Measurements from ENCODE around the gene ARHGEF18. TPM values are rescaled to one million over a fixed set of nuclear protein-coding genes. Genes with fewer than 3 reads are reported as not detected.

Gene ARHGEF18
- total and polyA plus RNA-seq, 2 experiments from 2014 or later = 12.8 to 47.6 TPM

DNA sequence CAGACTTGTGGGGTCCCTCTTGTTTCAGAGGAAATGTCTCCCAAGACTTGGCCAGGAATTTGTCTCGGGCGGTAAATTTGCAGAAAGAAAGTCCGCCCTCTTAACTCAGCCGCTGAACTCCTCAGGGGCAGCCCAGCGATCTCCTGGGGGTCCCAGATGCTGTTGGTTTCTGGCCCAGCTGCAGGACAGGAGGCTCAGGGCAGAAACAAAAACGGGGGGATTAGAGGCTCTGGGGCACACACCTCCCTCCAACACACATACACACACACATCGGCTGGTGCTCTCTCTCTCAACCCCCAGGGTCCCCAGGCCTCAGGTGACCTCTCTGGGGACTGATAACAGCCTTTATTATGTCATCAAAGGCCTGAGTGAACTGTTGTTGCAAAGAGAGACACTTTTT is 7.1 kb downstream of the ARHGEF18 start (continued):
- TF ChIP-seq, protein P1, sequence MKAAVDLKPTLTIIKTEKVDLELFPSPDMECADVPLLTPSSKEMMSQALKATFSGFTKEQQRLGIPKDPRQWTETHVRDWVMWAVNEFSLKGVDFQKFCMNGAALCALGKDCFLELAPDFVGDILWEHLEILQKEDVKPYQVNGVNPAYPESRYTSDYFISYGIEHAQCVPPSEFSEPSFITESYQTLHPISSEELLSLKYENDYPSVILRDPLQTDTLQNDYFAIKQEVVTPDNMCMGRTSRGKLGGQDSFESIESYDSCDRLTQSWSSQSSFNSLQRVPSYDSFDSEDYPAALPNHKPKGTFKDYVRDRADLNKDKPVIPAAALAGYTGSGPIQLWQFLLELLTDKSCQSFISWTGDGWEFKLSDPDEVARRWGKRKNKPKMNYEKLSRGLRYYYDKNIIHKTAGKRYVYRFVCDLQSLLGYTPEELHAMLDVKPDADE (IDR thresholded peaks at IDR 0.05) = no peak
- no peak for TF ChIP-seq STAT1 (IDR thresholded peaks at IDR 0.05; ENCODE audit: unreplicated experiment)
- TF ChIP-seq, protein P2, sequence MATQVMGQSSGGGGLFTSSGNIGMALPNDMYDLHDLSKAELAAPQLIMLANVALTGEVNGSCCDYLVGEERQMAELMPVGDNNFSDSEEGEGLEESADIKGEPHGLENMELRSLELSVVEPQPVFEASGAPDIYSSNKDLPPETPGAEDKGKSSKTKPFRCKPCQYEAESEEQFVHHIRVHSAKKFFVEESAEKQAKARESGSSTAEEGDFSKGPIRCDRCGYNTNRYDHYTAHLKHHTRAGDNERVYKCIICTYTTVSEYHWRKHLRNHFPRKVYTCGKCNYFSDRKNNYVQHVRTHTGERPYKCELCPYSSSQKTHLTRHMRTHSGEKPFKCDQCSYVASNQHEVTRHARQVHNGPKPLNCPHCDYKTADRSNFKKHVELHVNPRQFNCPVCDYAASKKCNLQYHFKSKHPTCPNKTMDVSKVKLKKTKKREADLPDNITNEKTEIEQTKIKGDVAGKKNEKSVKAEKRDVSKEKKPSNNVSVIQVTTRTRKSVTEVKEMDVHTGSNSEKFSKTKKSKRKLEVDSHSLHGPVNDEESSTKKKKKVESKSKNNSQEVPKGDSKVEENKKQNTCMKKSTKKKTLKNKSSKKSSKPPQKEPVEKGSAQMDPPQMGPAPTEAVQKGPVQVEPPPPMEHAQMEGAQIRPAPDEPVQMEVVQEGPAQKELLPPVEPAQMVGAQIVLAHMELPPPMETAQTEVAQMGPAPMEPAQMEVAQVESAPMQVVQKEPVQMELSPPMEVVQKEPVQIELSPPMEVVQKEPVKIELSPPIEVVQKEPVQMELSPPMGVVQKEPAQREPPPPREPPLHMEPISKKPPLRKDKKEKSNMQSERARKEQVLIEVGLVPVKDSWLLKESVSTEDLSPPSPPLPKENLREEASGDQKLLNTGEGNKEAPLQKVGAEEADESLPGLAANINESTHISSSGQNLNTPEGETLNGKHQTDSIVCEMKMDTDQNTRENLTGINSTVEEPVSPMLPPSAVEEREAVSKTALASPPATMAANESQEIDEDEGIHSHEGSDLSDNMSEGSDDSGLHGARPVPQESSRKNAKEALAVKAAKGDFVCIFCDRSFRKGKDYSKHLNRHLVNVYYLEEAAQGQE (IDR thresholded peaks at IDR 0.05; ENCODE audit: unreplicated experiment) = no peak

DNA sequence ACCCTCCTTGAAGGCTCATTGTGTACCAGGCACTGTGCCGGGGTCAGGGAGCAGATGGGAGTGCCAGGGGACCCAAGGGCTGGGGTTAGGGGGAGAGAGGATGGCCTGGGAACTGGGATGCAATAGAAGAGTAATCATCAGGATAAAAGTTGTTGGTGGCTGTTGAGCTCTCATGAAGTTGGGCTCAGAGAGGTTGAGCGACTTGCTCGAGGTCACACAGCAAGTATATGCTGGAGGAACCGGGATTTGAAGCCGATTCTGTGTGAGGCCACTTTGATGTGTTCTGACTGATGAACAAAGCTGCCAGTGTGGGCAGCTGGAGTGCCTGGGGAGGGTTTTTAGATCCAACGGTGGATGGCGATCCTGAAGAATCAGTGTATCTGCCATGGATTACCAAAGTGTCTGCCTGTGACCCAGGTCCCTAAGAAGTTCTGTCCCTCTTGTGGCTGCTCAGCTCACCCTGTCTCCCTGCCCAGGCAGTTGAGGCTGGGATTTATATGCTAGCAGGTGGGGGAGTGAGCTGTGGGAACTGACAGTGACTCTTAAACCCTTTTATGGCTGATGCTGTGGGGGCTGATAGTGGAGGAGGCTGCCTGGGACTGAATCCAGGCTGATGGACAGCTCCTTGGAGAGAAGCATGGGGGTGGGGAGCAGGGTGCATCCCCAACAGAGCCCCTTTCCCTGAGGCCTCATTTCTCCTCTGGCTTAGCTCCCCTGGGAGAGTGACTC is 8.3 kb downstream of the ARHGEF18 start:
- Mint-ChIP-seq H3K36me3 (ENCODE audit: low read depth) (peaks cover 1% of the 10 kb centered on the region; the same call in 1 of the 3 replicates), H3K27me3 (ENCODE audit: insufficient read depth, low read depth, poor library complexity) (peaks cover 9% of the 10 kb centered on the region), H3K4me3 (no peak overlapping the region), H3K27ac (no peak overlapping the region), H3K4me1 (no peaks in the 10 kb centered on the region), H3K9me3 (peaks cover 9% of the 10 kb centered on the region)
- DNase-seq (ENCODE audit: low spot score) (no peak), ATAC-seq (no peak)
- no peak overlapping the region for H3K4me2 ChIP-seq
- H3F3A ChIP-seq (replicated peaks; ENCODE audit: low read depth) = no peaks in the 10 kb centered on the region
- H3K4me3 ChIP-seq = no peak overlapping the region
- H3K27ac ChIP-seq (ENCODE audit: low read depth) = no peak overlapping the region
- H3K27me3 ChIP-seq (ENCODE audit: insufficient read depth) = no peaks in the 10 kb centered on the region
- H2AFZ ChIP-seq = no peak overlapping the region
- H3K4me1 ChIP-seq (ENCODE audit: insufficient read depth) = no peaks in the 10 kb centered on the region
- H4K20me1 ChIP-seq (replicated peaks; ENCODE audit: insufficient read depth) = no peaks in the 10 kb centered on the region
- H3K9me2 ChIP-seq (ENCODE audit: insufficient read depth) = 0 out of 2 replicates have a peak, but pooled peaks cover 5% of the 10 kb centered on the region
- H3K79me2 ChIP-seq (replicated peaks; ENCODE audit: insufficient read depth) = no peaks in the 10 kb centered on the region
- no peaks in the 10 kb centered on the region for H3K36me3 ChIP-seq (ENCODE audit: insufficient read depth)
- TF ChIP-seq EZH2 (IDR thresholded peaks at IDR 0.05; ENCODE audit: low read depth, unreplicated experiment) (no peak), EZH2phosphoT487 (IDR thresholded peaks at IDR 0.05; ENCODE audit: unreplicated experiment) (no peak), JUNB (IDR thresholded peaks at IDR 0.05; ENCODE audit: unreplicated experiment) (no peak), NANOG (IDR thresholded peaks at IDR 0.05; ENCODE audit: borderline replicate concordance) (no peak)
- TF ChIP-seq, protein P2 (IDR thresholded peaks at IDR 0.05; ENCODE audit: unreplicated experiment) = no peak
- TF ChIP-seq, protein P3, sequence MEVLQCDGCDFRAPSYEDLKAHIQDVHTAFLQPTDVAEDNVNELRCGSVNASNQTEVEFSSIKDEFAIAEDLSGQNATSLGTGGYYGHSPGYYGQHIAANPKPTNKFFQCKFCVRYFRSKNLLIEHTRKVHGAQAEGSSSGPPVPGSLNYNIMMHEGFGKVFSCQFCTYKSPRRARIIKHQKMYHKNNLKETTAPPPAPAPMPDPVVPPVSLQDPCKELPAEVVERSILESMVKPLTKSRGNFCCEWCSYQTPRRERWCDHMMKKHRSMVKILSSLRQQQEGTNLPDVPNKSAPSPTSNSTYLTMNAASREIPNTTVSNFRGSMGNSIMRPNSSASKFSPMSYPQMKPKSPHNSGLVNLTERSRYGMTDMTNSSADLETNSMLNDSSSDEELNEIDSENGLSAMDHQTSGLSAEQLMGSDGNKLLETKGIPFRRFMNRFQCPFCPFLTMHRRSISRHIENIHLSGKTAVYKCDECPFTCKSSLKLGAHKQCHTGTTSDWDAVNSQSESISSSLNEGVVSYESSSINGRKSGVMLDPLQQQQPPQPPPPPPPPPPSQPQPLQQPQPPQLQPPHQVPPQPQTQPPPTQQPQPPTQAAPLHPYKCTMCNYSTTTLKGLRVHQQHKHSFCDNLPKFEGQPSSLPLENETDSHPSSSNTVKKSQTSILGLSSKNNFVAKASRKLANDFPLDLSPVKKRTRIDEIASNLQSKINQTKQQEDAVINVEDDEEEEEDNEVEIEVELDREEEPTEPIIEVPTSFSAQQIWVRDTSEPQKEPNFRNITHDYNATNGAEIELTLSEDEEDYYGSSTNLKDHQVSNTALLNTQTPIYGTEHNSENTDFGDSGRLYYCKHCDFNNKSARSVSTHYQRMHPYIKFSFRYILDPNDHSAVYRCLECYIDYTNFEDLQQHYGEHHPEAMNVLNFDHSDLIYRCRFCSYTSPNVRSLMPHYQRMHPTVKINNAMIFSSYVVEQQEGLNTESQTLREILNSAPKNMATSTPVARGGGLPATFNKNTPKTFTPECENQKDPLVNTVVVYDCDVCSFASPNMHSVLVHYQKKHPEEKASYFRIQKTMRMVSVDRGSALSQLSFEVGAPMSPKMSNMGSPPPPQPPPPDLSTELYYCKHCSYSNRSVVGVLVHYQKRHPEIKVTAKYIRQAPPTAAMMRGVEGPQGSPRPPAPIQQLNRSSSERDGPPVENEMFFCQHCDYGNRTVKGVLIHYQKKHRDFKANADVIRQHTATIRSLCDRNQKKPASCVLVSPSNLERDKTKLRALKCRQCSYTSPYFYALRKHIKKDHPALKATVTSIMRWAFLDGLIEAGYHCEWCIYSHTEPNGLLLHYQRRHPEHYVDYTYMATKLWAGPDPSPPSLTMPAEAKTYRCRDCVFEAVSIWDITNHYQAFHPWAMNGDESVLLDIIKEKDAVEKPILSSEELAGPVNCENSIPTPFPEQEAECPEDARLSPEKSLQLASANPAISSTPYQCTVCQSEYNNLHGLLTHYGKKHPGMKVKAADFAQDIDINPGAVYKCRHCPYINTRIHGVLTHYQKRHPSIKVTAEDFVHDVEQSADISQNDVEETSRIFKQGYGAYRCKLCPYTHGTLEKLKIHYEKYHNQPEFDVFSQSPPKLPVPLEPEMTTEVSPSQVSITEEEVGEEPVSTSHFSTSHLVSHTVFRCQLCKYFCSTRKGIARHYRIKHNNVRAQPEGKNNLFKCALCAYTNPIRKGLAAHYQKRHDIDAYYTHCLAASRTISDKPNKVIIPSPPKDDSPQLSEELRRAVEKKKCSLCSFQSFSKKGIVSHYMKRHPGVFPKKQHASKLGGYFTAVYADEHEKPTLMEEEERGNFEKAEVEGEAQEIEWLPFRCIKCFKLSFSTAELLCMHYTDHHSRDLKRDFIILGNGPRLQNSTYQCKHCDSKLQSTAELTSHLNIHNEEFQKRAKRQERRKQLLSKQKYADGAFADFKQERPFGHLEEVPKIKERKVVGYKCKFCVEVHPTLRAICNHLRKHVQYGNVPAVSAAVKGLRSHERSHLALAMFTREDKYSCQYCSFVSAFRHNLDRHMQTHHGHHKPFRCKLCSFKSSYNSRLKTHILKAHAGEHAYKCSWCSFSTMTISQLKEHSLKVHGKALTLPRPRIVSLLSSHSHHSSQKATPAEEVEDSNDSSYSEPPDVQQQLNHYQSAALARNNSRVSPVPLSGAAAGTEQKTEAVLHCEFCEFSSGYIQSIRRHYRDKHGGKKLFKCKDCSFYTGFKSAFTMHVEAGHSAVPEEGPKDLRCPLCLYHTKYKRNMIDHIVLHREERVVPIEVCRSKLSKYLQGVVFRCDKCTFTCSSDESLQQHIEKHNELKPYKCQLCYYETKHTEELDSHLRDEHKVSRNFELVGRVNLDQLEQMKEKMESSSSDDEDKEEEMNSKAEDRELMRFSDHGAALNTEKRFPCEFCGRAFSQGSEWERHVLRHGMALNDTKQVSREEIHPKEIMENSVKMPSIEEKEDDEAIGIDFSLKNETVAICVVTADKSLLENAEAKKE (CRISPR knock-in tag; IDR thresholded peaks at IDR 0.05) = no peak
